Vagina (tissue), 2 donors: Measurements from ENCODE around the gene FADS2. TPM values are rescaled to one million over a fixed set of nuclear protein-coding genes. Genes with fewer than 3 reads are reported as not detected.

Source experiments
- DNase-seq, 2 donors: peaks; one replicate each; pipeline ENCODE4 v3.0.0-alpha.2; 2017; ENCODE audit errors: extremely low spot score in 2 of 2
- H3K27ac ChIP-seq: fragments of 200-600 bp; sonication (generic); one replicate; pipeline ENCODE4 v1.5.1; 2019
- H3K27me3 ChIP-seq: fragments of 200-600 bp; sonication (generic); one replicate; pipeline ENCODE4 v1.5.1; 2019
- H3K36me3 ChIP-seq, 2 donors: fragments of 200-600 bp; sonication (generic); one replicate each; pipeline ENCODE4 v1.5.1; 2017 to 2019
- H3K4me1 ChIP-seq: fragments of 200-600 bp; sonication (generic); one replicate; pipeline ENCODE4 v1.5.1; 2019
- H3K4me3 ChIP-seq, 2 donors: fragments of 200-600 bp; sonication (generic); 1 replicate in 1 of 2; 2 replicates in 1 of 2; pipeline ENCODE4 v1.5.1; 2016 to 2019
- H3K9me3 ChIP-seq: fragments of 200-600 bp; sonication (generic); one replicate; pipeline ENCODE4 v1.5.1; 2019
- CTCF ChIP-seq, 3 experiments: fragments of 450-650 bp in 2 of 3; fragments of 200-600 bp in 1 of 3; sonication (generic) in 1 of 3; IDR thresholded peaks; one replicate each; pipeline ENCODE4 v1.5.1; 2017 to 2019; ENCODE audit warnings: antibody characterized with exemption in 3 of 3, mild to moderate bottlenecking in 2 of 3, moderate library complexity in 2 of 3
- POLR2A ChIP-seq, 2 donors: fragments of 450-650 bp; IDR thresholded peaks; one replicate each; pipeline ENCODE4 v1.6.1; 2017; ENCODE audit warnings: antibody characterized with exemption in 2 of 2, mild to moderate bottlenecking in 2 of 2, moderate library complexity in 2 of 2
- POLR2AphosphoS5 ChIP-seq, 2 donors: sonication (generic); formaldehyde crosslinking; IDR thresholded peaks; one replicate each; pipeline ENCODE4 v1.9.0; 2017; ENCODE audit warnings: antibody characterized with exemption in 2 of 2, mild to moderate bottlenecking in 2 of 2, low read depth in 1 of 2; ENCODE audit not compliant: insufficient read depth in 1 of 2
- intact Hi-C: fragments of 100-400 bp; cut with DNase I; formaldehyde crosslinking; loops from one replicate; pipeline ENCODE4 v1.15.1; 2023
- total RNA-seq: library from RNA; depleted of rRNA; stranded (reverse); fragments of >200 nt; gene quantifications from one replicate; pipeline ENCODE4 v1.2.3, GENCODE V29; 2016

The FADS2 gene
- total RNA-seq, 1 donor from 2014 or later, result 25.5 TPM

DNA sequence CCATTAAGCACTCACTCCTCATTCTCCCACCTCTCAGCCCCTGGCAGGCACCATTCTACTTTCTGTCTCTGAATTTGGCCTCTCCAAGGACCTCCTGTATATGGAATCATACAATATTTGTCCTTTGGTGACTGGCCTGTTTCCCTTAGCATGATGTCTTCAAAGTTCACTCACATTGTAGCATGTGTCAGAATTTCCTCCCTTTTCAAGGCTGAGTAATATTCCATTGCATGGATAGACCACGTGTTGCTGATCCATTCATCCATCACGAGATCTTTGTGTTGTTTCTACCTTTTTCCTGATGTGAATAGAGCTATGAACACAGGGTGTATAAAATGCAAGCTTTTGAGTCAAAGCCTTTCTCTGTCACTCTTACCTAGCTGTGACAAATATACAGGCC is 11.6 kb downstream of the FADS2 start:
- no peak for TF ChIP-seq POLR2AphosphoS5 (IDR thresholded peaks at IDR 0.05; ENCODE audit: insufficient read depth in 1 of 2, low read depth in 1 of 2)
- no peak for TF ChIP-seq POLR2A (IDR thresholded peaks at IDR 0.05)
- TF ChIP-seq CTCF (IDR thresholded peaks at IDR 0.05), result no peak
- Histone ChIP-seq H3K4me1 (peaks cover 19% of the 10 kb centered on the region), H3K27ac (no peak overlapping the region), H3K27me3 (no peaks in the 10 kb centered on the region), H3K9me3 (no peaks in the 10 kb centered on the region), H3K4me3 (no peak overlapping the region), H3K36me3 (peaks cover 0 to 18% of the 10 kb centered on the region in 2 donors)
- intact Hi-C loops, result no loop called here
- DNase-seq, result no peak

DNA sequence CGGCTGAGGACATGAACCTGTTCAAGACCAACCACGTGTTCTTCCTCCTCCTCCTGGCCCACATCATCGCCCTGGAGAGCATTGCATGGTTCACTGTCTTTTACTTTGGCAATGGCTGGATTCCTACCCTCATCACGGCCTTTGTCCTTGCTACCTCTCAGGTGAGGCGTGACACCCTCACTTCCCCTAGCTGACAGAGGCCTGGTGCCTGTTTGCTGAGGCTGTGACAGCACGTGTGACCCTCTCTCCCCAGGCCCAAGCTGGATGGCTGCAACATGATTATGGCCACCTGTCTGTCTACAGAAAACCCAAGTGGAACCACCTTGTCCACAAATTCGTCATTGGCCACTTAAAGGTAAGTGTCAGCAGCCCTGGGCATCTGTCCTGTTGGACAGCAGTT is 12.3 kb downstream of the FADS2 start:
- Histone ChIP-seq H3K4me1 (peaks cover 13% of the 10 kb centered on the region), H3K9me3 (no peaks in the 10 kb centered on the region), H3K27ac (no peak overlapping the region), H3K4me3 (no peak overlapping the region), H3K36me3 (peaks cover 0 to 18% of the 10 kb centered on the region in 2 donors), H3K27me3 (no peaks in the 10 kb centered on the region)
- DNase-seq, result no peak
- intact Hi-C loops, result no loop called here
- TF ChIP-seq POLR2A (IDR thresholded peaks at IDR 0.05) (no peak), POLR2AphosphoS5 (IDR thresholded peaks at IDR 0.05; ENCODE audit: insufficient read depth in 1 of 2, low read depth in 1 of 2) (no peak), CTCF (IDR thresholded peaks at IDR 0.05) (no peak)

GRCh38 chr11:61841636-61842527 is 13.8 kb downstream of the FADS2 start:
- no peaks in the 10 kb centered on the region for H3K27me3 ChIP-seq
- no peak overlapping the region for H3K27ac ChIP-seq
- intact Hi-C loops, result no loop called here
- no peak for DNase-seq
- no peak overlapping the region for H3K4me3 ChIP-seq
- TF ChIP-seq POLR2AphosphoS5 (IDR thresholded peaks at IDR 0.05; ENCODE audit: insufficient read depth in 1 of 2, low read depth in 1 of 2) (no peak), POLR2A (IDR thresholded peaks at IDR 0.05) (no peak), CTCF (IDR thresholded peaks at IDR 0.05) (no peak)
- no peaks in the 10 kb centered on the region for H3K4me1 ChIP-seq
- H3K9me3 ChIP-seq, result no peaks in the 10 kb centered on the region
- peaks cover 0 to 18% of the 10 kb centered on the region in 2 donors for H3K36me3 ChIP-seq

GRCh38 chr11:61842528-61842820 is 14.4 kb downstream of the FADS2 start:
- no peaks in the 10 kb centered on the region for H3K9me3 ChIP-seq
- H3K4me3 ChIP-seq, result no peak overlapping the region
- TF ChIP-seq POLR2AphosphoS5 (IDR thresholded peaks at IDR 0.05; ENCODE audit: insufficient read depth in 1 of 2, low read depth in 1 of 2), result no peak
- TF ChIP-seq CTCF (IDR thresholded peaks at IDR 0.05), result no peak
- no peak for TF ChIP-seq POLR2A (IDR thresholded peaks at IDR 0.05)
- H3K27ac ChIP-seq, result no peak overlapping the region
- H3K36me3 ChIP-seq, result peaks cover 0 to 20% of the 10 kb centered on the region in 2 donors
- no peak for DNase-seq
- no peaks in the 10 kb centered on the region for H3K27me3 ChIP-seq
- intact Hi-C loops, result no loop called here
- H3K4me1 ChIP-seq, result no peaks in the 10 kb centered on the region

DNA sequence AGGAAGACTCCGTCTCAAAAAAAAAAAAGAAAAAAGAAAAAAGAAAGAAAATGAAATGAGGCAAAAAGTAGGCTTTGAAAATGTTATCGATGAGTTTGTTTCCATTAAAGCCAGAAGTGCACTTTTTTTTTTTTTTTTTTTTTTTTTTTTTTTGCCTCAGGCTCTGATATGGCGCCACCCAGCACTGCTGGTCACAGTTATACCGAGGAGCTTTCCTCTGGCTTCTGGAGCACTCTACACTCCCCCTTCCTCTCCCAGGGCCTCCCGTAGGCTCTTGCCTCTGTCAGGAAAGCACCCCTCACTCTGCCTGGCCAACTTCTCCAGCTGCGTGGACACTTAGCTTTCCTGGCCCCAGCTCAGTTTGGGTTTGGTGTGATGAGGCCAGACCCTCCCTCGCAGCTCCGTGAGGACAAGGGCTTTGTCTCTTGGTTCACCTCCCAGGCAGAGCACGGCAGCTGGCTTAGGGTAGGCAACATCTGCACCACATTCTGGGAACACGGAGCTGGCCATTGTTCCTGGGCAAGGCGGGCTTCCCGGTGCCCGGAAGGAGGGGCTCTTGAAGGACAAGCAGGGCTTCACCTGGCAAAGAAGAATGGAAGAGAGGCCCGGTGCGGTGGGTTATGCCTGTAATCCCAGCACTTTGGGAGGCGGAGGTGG is 16.9 kb downstream of the FADS2 start:
- intact Hi-C loops, result no loop called here
- TF ChIP-seq CTCF (IDR thresholded peaks at IDR 0.05) (no peak), POLR2A (IDR thresholded peaks at IDR 0.05) (no peak), POLR2AphosphoS5 (IDR thresholded peaks at IDR 0.05; ENCODE audit: insufficient read depth in 1 of 2, low read depth in 1 of 2) (no peak)
- no peak for DNase-seq
- Histone ChIP-seq H3K4me3 (no peak overlapping the region), H3K27me3 (no peaks in the 10 kb centered on the region), H3K9me3 (no peaks in the 10 kb centered on the region), H3K4me1 (no peaks in the 10 kb centered on the region), H3K27ac (no peak overlapping the region), H3K36me3 (peaks cover 0 to 42% of the 10 kb centered on the region in 2 donors)
